ENCODE data around the gene MARCOL. TPM values are rescaled to one million over a fixed set of nuclear protein-coding genes. Genes with fewer than 3 reads are reported as not detected.

MARCOL gene
- total RNA-seq, 4 donors from 2014 or later = not detected

DNA sequence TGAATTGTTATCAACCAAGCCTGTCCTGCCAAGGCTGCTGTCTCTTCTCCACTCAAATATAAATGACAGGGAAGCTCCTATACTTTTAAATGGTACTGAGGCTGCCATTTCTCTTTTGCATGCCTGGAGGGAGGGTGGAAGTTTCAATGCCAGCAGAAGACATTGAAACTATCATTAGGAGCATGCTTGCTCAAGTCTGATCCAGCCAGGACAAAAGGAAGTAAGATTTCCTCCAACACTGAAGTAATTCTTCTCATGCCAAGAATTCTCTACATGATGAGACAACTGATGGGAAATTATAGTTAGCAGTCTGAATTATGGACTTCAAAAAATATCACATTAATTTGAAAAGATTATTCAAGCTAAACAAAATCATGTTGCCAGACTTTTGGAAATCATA, 30.1 kb upstream of the MARCOL start:
- Histone ChIP-seq H3K9me3 (no peaks in the 10 kb centered on the region), H3K4me1 (peaks cover 0 to 37% (median 3%) of the 10 kb centered on the region in 4 donors), H3K27ac (replicated peaks in 1 of 4) (no peak overlapping the region), H3K27me3 (no peaks in the 10 kb centered on the region), H3K36me3 (no peaks in the 10 kb centered on the region), H3K4me3 (no peak overlapping the region)
- no peak for TF ChIP-seq EP300 (IDR thresholded peaks at IDR 0.05)
- TF ChIP-seq POLR2A (IDR thresholded peaks at IDR 0.05; ENCODE audit: low read depth) = no peak
- no peak for TF ChIP-seq POLR2AphosphoS5 (IDR thresholded peaks at IDR 0.05)
- no peak for TF ChIP-seq CTCF (IDR thresholded peaks at IDR 0.05)
- intact Hi-C loops (cut with DNase I) = no loop called here
- no peak for DNase-seq (ENCODE audit: extremely low spot score)

DNA sequence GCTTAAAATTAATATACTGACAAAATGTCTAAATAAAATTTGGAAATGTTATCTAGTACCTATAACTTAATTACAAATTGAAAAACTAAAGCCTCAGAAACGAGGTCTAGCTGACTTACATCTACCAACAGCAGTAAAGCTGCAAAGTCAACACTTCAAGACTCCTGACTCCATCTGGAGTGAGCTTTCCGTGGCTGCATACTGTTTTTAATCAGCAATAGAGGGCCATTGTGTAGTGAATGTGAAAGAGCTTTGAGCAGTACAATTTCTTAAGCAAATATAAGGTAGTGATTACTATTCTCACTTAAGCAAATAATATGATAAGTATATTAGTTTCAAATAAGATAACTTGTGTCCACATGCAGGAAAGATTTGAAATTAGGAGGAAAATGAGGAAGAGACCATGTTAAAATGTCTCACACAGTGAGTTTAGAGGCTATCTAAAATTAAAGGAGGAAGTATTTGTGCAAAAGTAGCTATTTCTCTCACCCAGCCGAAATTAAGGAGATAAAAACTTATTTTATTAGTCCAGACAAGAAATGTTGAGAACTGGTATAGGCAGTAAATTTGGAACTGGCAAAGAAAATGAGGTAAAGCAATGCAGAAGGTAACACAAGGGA, 29.1 kb upstream of the MARCOL start:
- Histone ChIP-seq H3K4me1 (peaks cover 0 to 37% (median 3%) of the 10 kb centered on the region in 4 donors), H3K4me3 (no peak overlapping the region), H3K36me3 (no peaks in the 10 kb centered on the region), H3K9me3 (no peaks in the 10 kb centered on the region), H3K27ac (replicated peaks in 1 of 4) (no peak overlapping the region), H3K27me3 (no peaks in the 10 kb centered on the region)
- TF ChIP-seq CTCF (IDR thresholded peaks at IDR 0.05) = no peak
- TF ChIP-seq EP300 (IDR thresholded peaks at IDR 0.05) = no peak
- no peak for TF ChIP-seq POLR2A (IDR thresholded peaks at IDR 0.05; ENCODE audit: low read depth)
- no peak for TF ChIP-seq POLR2AphosphoS5 (IDR thresholded peaks at IDR 0.05)
- WGBS = 54% methylated on average over 3 of the region's 3 CpGs
- intact Hi-C loops (cut with DNase I) = no loop called here
- no peak for DNase-seq (ENCODE audit: extremely low spot score)

DNA sequence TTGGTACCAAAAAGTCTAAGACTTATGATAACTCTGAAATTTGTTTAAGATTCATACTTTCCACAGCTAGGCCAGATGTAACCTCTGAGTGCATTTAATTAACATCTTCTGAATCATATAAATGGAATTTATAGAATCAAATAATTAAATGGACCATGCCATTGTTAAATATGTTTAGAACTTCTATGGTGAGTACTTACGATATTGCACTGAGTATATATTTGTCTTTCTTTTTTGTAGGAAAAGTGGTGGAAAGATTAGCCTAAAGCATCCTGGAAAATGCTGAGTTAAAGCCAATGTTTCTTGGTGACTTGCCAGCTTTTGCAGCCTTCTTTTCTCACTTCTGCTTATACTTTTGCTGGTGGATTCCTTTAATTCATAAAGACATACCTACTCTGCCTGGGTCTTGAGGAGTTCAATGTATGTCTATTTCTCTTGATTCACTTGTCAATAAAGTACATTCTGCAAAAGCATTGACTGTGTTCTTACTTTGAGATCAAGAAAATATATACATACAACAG, 23.6 kb upstream of the MARCOL start:
- intact Hi-C loops (cut with DNase I) = no loop called here
- H3K4me1 ChIP-seq = no peaks in the 10 kb centered on the region
- H3K9me3 ChIP-seq = no peaks in the 10 kb centered on the region
- H3K27ac ChIP-seq (replicated peaks in 1 of 4) = no peak overlapping the region
- no peaks in the 10 kb centered on the region for H3K36me3 ChIP-seq
- H3K4me3 ChIP-seq = no peak overlapping the region
- no peak for DNase-seq (ENCODE audit: extremely low spot score)
- H3K27me3 ChIP-seq = no peaks in the 10 kb centered on the region
- TF ChIP-seq POLR2A (IDR thresholded peaks at IDR 0.05; ENCODE audit: low read depth) (no peak), POLR2AphosphoS5 (IDR thresholded peaks at IDR 0.05) (no peak), EP300 (IDR thresholded peaks at IDR 0.05) (no peak), CTCF (IDR thresholded peaks at IDR 0.05) (no peak)
- 69% methylated on average over 1 of the region's 1 CpG for WGBS

GRCh38 chr5:148221508-148221907, 16.8 kb upstream of the MARCOL start:
- Histone ChIP-seq H3K36me3 (no peaks in the 10 kb centered on the region), H3K9me3 (no peaks in the 10 kb centered on the region), H3K4me3 (no peak overlapping the region), H3K4me1 (no peaks in the 10 kb centered on the region), H3K27me3 (no peaks in the 10 kb centered on the region), H3K27ac (replicated peaks in 1 of 4) (no peak overlapping the region)
- DNase-seq (ENCODE audit: extremely low spot score) = no peak
- intact Hi-C loops (cut with DNase I) = no loop called here
- whole genome bisulfite sequencing = 70% methylated on average over 6 of the region's 6 CpGs
- TF ChIP-seq CTCF (IDR thresholded peaks at IDR 0.05) (no peak), POLR2A (IDR thresholded peaks at IDR 0.05; ENCODE audit: low read depth) (no peak), EP300 (IDR thresholded peaks at IDR 0.05) (no peak), POLR2AphosphoS5 (IDR thresholded peaks at IDR 0.05) (no peak)
